ENCODE results near the gene LPP. TPM values are rescaled to one million over a fixed set of nuclear protein-coding genes. Genes with fewer than 3 reads are reported as not detected.

Gene LPP
- total and polyA plus RNA-seq, 10 of the 15 experiments (the other 5 are each of a cell fraction or from before 2014, with no cell fraction given): under 0.01 to 0.62 (median 0.03) TPM

DNA sequence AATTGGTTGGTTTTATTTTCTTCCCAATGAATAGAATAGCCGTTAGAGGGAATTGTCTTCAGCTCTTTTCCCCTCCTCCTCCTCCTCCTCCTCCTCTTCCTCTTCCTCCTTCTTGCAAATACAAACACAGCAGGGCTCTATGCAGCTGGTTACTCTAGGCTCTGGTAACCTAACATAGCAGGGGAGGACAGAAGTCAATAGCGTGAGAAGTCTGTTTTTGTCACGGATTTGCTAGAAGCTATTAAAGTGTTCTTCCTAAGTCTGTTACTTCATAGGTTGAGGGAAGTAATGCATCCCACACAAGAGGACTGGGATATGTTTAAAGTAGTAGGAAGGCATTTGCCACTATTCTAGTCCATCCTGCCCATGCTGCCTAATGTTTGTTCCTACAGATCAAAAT lies 643.1 kb downstream of the LPP start:
- FAIRE-seq (no peak), DNase-seq (ENCODE audit: low read depth, low spot score) (no peak), ATAC-seq (no peak)
- Histone ChIP-seq H3K4me2 (ENCODE audit: control insufficient read depth, insufficient read depth) (no peak overlapping the region), H3K4me3 (no peak overlapping the region), H3K27me3 (replicated peaks in 1 of 2; ENCODE audit: control insufficient read depth in 2 of 2, insufficient read depth in 2 of 2, low read length in 1 of 2) (no peaks in the 10 kb centered on the region), H2AFZ (ENCODE audit: control insufficient read depth, low read depth, low read length) (no peak overlapping the region), H3K9me3 (replicated peaks; ENCODE audit: control insufficient read depth, insufficient read depth, low read length) (no peaks in the 10 kb centered on the region), H3K79me2 (ENCODE audit: control insufficient read depth, insufficient read depth, low read length) (no peaks in the 10 kb centered on the region), H3K36me3 (ENCODE audit: control insufficient read depth in 2 of 2, insufficient read depth in 2 of 2, low read length in 1 of 2) (no peaks in the 10 kb centered on the region), H3K27ac (ENCODE audit: control insufficient read depth, insufficient read depth) (no peak overlapping the region), H3K9ac (ENCODE audit: control insufficient read depth, insufficient read depth, low read length) (no peak overlapping the region), H3K4me1 (ENCODE audit: control insufficient read depth, insufficient read depth, low read length) (no peaks in the 10 kb centered on the region), H4K20me1 (ENCODE audit: control insufficient read depth, insufficient read depth) (no peaks in the 10 kb centered on the region)
- SMC1A ChIA-PET (ENCODE audit: uncharacterized antibody, unreplicated experiment): interaction anchor here (1.1 kb wide), 1 partner anchor 38 kb away, joined by 3 read pairs; no protein-coding TSS in a partner anchor
- POLR2A ChIA-PET: no interaction called here
- 39% methylated on average over 2 of the region's 3 CpGs for WGBS (ENCODE audit: insufficient coverage, insufficient replicate concordance, low lambda C conversion rate, missing lambda C conversion rate)
- BruUV-seq (replicated peaks): no TSS peak
- in situ Hi-C loops (cut with MboI): no loop called here
- CTCF ChIA-PET: interaction anchor here (1.0 kb wide), 1 partner anchor 1050 kb away, joined by 3 read pairs; no protein-coding TSS in a partner anchor
- intact Hi-C loops (cut with micrococcal nuclease; ENCODE audit: unreplicated experiment): no loop called here
- RAD21 ChIA-PET (ENCODE audit: unreplicated experiment): no interaction called here
- TF ChIP-seq, protein P1, sequence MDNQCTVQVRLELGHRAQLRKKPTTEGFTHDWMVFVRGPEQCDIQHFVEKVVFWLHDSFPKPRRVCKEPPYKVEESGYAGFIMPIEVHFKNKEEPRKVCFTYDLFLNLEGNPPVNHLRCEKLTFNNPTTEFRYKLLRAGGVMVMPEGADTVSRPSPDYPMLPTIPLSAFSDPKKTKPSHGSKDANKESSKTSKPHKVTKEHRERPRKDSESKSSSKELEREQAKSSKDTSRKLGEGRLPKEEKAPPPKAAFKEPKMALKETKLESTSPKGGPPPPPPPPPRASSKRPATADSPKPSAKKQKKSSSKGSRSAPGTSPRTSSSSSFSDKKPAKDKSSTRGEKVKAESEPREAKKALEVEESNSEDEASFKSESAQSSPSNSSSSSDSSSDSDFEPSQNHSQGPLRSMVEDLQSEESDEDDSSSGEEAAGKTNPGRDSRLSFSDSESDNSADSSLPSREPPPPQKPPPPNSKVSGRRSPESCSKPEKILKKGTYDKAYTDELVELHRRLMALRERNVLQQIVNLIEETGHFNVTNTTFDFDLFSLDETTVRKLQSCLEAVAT (IDR thresholded peaks at IDR 0.05): no peak
- TF ChIP-seq, protein P2, sequence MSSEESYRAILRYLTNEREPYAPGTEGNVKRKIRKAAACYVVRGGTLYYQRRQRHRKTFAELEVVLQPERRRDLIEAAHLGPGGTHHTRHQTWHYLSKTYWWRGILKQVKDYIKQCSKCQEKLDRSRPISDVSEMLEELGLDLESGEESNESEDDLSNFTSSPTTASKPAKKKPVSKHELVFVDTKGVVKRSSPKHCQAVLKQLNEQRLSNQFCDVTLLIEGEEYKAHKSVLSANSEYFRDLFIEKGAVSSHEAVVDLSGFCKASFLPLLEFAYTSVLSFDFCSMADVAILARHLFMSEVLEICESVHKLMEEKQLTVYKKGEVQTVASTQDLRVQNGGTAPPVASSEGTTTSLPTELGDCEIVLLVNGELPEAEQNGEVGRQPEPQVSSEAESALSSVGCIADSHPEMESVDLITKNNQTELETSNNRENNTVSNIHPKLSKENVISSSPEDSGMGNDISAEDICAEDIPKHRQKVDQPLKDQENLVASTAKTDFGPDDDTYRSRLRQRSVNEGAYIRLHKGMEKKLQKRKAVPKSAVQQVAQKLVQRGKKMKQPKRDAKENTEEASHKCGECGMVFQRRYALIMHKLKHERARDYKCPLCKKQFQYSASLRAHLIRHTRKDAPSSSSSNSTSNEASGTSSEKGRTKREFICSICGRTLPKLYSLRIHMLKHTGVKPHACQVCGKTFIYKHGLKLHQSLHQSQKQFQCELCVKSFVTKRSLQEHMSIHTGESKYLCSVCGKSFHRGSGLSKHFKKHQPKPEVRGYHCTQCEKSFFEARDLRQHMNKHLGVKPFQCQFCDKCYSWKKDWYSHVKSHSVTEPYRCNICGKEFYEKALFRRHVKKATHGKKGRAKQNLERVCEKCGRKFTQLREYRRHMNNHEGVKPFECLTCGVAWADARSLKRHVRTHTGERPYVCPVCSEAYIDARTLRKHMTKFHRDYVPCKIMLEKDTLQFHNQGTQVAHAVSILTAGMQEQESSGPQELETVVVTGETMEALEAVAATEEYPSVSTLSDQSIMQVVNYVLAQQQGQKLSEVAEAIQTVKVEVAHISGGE (CRISPR knock-in tag; IDR thresholded peaks at IDR 0.05): no peak
- TF ChIP-seq, protein P3, sequence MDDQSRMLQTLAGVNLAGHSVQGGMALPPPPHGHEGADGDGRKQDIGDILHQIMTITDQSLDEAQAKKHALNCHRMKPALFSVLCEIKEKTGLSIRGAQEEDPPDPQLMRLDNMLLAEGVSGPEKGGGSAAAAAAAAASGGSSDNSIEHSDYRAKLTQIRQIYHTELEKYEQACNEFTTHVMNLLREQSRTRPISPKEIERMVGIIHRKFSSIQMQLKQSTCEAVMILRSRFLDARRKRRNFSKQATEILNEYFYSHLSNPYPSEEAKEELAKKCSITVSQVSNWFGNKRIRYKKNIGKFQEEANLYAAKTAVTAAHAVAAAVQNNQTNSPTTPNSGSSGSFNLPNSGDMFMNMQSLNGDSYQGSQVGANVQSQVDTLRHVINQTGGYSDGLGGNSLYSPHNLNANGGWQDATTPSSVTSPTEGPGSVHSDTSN (IDR thresholded peaks at IDR 0.05; ENCODE audit: insufficient replicate concordance, low read depth, low read length): no peak
- TF ChIP-seq POLR2A (IDR thresholded peaks at IDR 0.05; ENCODE audit: low read depth, low read length) (no peak), TAF1 (IDR thresholded peaks at IDR 0.05; ENCODE audit: borderline replicate concordance, low read depth, low read length) (no peak), BRCA1 (IDR thresholded peaks at IDR 0.05; ENCODE audit: low read depth, low read length) (no peak), YY1 (IDR thresholded peaks at IDR 0.05; ENCODE audit: low read depth, low read length) (no peak), SP1 (IDR thresholded peaks at IDR 0.05; ENCODE audit: low read depth, low read length) (no peak), RUNX3 (IDR thresholded peaks at IDR 0.05; ENCODE audit: low read length) (no peak)
- TF ChIP-seq, protein P4, sequence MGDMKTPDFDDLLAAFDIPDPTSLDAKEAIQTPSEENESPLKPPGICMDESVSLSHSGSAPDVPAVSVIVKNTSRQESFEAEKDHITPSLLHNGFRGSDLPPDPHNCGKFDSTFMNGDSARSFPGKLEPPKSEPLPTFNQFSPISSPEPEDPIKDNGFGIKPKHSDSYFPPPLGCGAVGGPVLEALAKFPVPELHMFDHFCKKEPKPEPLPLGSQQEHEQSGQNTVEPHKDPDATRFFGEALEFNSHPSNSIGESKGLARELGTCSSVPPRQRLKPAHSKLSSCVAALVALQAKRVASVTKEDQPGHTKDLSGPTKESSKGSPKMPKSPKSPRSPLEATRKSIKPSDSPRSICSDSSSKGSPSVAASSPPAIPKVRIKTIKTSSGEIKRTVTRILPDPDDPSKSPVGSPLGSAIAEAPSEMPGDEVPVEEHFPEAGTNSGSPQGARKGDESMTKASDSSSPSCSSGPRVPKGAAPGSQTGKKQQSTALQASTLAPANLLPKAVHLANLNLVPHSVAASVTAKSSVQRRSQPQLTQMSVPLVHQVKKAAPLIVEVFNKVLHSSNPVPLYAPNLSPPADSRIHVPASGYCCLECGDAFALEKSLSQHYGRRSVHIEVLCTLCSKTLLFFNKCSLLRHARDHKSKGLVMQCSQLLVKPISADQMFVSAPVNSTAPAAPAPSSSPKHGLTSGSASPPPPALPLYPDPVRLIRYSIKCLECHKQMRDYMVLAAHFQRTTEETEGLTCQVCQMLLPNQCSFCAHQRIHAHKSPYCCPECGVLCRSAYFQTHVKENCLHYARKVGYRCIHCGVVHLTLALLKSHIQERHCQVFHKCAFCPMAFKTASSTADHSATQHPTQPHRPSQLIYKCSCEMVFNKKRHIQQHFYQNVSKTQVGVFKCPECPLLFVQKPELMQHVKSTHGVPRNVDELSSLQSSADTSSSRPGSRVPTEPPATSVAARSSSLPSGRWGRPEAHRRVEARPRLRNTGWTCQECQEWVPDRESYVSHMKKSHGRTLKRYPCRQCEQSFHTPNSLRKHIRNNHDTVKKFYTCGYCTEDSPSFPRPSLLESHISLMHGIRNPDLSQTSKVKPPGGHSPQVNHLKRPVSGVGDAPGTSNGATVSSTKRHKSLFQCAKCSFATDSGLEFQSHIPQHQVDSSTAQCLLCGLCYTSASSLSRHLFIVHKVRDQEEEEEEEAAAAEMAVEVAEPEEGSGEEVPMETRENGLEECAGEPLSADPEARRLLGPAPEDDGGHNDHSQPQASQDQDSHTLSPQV (IDR thresholded peaks at IDR 0.05): no peak
- TF ChIP-seq, protein P5, sequence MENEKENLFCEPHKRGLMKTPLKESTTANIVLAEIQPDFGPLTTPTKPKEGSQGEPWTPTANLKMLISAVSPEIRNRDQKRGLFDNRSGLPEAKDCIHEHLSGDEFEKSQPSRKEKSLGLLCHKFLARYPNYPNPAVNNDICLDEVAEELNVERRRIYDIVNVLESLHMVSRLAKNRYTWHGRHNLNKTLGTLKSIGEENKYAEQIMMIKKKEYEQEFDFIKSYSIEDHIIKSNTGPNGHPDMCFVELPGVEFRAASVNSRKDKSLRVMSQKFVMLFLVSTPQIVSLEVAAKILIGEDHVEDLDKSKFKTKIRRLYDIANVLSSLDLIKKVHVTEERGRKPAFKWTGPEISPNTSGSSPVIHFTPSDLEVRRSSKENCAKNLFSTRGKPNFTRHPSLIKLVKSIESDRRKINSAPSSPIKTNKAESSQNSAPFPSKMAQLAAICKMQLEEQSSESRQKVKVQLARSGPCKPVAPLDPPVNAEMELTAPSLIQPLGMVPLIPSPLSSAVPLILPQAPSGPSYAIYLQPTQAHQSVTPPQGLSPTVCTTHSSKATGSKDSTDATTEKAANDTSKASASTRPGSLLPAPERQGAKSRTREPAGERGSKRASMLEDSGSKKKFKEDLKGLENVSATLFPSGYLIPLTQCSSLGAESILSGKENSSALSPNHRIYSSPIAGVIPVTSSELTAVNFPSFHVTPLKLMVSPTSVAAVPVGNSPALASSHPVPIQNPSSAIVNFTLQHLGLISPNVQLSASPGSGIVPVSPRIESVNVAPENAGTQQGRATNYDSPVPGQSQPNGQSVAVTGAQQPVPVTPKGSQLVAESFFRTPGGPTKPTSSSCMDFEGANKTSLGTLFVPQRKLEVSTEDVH (IDR thresholded peaks at IDR 0.05; ENCODE audit: low read depth, partially characterized antibody): no peak

Measured in GM12878 (cell line).